PC-3 (cell line): ENCODE results near the gene SNAPC3.
A peak's percentile ranks its signal among the peaks of the same experiment; 100 is the strongest.

Experiments used
- EZH2 ChIP-seq: fragments of 300-600 bp; sonication (generic); IDR thresholded peaks from one replicate; pipeline ENCODE4 v1.6.1; 2017; ENCODE audit warnings: antibody characterized with exemption, mild to moderate bottlenecking, low read length; ENCODE audit not compliant: unreplicated experiment
- EZH2phosphoT487 ChIP-seq: fragments of 300-600 bp; sonication (generic); IDR thresholded peaks from 2 replicates; pipeline ENCODE4 v1.6.1; 2018; ENCODE audit warnings: mild to moderate bottlenecking, antibody characterized with exemption, low read length, borderline replicate concordance
- TF ChIP-seq, protein P1 (sequence below): fragments of 300-600 bp; sonication (generic); conservative IDR thresholded peaks from 2 replicates; pipeline ENCODE4 v1.5.1; 2017; ENCODE audit warnings: antibody characterized with exemption, low read depth, mild to moderate bottlenecking, low read length

DNA sequence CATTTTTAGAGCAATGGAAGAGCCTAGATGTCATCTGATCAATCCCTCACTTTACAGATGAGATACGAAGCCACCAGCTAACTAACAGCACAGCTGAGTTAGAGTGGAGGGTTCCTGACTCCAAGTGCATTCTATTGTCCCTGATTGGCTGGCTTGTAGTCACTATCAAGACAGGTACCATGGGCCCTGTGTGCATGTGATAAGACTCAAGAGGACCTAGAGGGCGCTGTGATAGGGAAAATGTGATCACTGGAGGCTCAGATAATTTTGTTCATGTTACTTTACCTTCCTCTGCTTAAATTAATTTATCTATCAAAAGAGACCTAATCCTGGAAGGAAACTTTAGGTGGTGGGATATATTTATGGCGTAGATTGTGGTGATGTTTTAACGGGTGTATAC, 19.5 kb upstream of the SNAPC3 start:
- TF ChIP-seq, protein P1, sequence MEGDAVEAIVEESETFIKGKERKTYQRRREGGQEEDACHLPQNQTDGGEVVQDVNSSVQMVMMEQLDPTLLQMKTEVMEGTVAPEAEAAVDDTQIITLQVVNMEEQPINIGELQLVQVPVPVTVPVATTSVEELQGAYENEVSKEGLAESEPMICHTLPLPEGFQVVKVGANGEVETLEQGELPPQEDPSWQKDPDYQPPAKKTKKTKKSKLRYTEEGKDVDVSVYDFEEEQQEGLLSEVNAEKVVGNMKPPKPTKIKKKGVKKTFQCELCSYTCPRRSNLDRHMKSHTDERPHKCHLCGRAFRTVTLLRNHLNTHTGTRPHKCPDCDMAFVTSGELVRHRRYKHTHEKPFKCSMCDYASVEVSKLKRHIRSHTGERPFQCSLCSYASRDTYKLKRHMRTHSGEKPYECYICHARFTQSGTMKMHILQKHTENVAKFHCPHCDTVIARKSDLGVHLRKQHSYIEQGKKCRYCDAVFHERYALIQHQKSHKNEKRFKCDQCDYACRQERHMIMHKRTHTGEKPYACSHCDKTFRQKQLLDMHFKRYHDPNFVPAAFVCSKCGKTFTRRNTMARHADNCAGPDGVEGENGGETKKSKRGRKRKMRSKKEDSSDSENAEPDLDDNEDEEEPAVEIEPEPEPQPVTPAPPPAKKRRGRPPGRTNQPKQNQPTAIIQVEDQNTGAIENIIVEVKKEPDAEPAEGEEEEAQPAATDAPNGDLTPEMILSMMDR, result peak; percentile 56
- TF ChIP-seq EZH2 (no peak), EZH2phosphoT487 (no peak)
